CD4-positive, alpha-beta T cell (primary cell): ENCODE data around the gene B9D1. TPM values are rescaled to one million over a fixed set of nuclear protein-coding genes. Genes with fewer than 3 reads are reported as not detected.

Experiments
- ATAC-seq: fragments of 200-7000 bp; cut with Tn5 transposase; one replicate; pipeline ENCODE4 v1.10.0; 2022; ENCODE audit warnings: mild to moderate bottlenecking; ENCODE audit not compliant: poor library complexity
- CTCF ChIA-PET: fragments of 350-600 bp; sonication (Branson Sonifier 250); formaldehyde crosslinking; loops from one replicate; lab custom pipeline; 2021; ENCODE audit warnings: antibody characterized with exemption, inconsistent platforms; lab: Charles Lee
- POLR2A ChIA-PET: fragments of 350-600 bp; sonication (Branson Sonifier 250); formaldehyde crosslinking; loops from one replicate; lab custom pipeline; 2021; ENCODE audit warnings: antibody characterized with exemption, inconsistent platforms; lab: Charles Lee
- DNase-seq, 14 experiments: peaks; one replicate each; pipeline ENCODE4 v3.0.0-alpha.2; 2013 to 2020; ENCODE audit warnings: mixed read lengths in 2 of 14
- H3K27ac ChIP-seq, 2 donors: one replicate each; pipeline versions ENCODE4 v1.5.1 to v1.7.0; 2013; ENCODE audit warnings: low read length in 2 of 2, low read depth in 1 of 2, mild to moderate bottlenecking in 1 of 2
- H3K27me3 ChIP-seq, 2 experiments: 1 replicate in 1 of 2; 2 replicates in 1 of 2; pipeline versions ENCODE4 v1.6.1 to v1.7.0; 2013; ENCODE audit warnings: low read length in 2 of 2, control low read depth in 1 of 2, mild to moderate bottlenecking in 1 of 2, moderate library complexity in 1 of 2; ENCODE audit not compliant: insufficient read depth in 2 of 2, control insufficient read depth in 1 of 2
- H3K36me3 ChIP-seq: one replicate; pipeline ENCODE4 v1.6.1; 2013; ENCODE audit warnings: low read length, control low read depth; ENCODE audit not compliant: insufficient read depth
- H3K4me1 ChIP-seq: one replicate; pipeline ENCODE4 v1.6.1; 2013; ENCODE audit warnings: low read length, control low read depth; ENCODE audit not compliant: insufficient read depth
- H3K4me3 ChIP-seq: one replicate; pipeline ENCODE4 v1.5.1; 2013; ENCODE audit warnings: mild to moderate bottlenecking, low read length, moderate library complexity
- H3K9me3 ChIP-seq, 2 experiments: 1 replicate in 1 of 2; 2 replicates in 1 of 2; pipeline versions ENCODE4 v1.6.1 to v1.7.0; 2013; ENCODE audit warnings: low read length in 2 of 2, mild to moderate bottlenecking in 2 of 2, control low read depth in 1 of 2, moderate library complexity in 1 of 2; ENCODE audit not compliant: control insufficient read depth in 1 of 2, insufficient read depth in 1 of 2
- H3K27ac Mint-ChIP-seq: one replicate; pipeline ENCODE4 v1.8.0; 2020; ENCODE audit warnings: mixed read lengths
- H3K27me3 Mint-ChIP-seq: one replicate; pipeline ENCODE4 v1.8.0; 2021; ENCODE audit warnings: mixed read lengths
- H3K36me3 Mint-ChIP-seq: one replicate; pipeline ENCODE4 v1.8.0; 2021; ENCODE audit warnings: low read depth, mixed read lengths
- H3K4me1 Mint-ChIP-seq: one replicate; pipeline ENCODE4 v1.8.0; 2021; ENCODE audit warnings: low read depth, mixed read lengths
- H3K4me3 Mint-ChIP-seq: one replicate; pipeline ENCODE4 v1.8.0; 2020; ENCODE audit warnings: mild to moderate bottlenecking, mixed read lengths
- H3K9me3 Mint-ChIP-seq: one replicate; pipeline ENCODE4 v1.8.0; 2020; ENCODE audit warnings: mixed read lengths
- intact Hi-C, 2 experiments: fragments of 100-400 bp; cut with DNase I in 1 of 2; cut with micrococcal nuclease in 1 of 2; formaldehyde crosslinking; loops; one replicate each; pipeline versions ENCODE4 v1.15.1 to v1.9.0; 2023 to 2025; cut with DNase I, micrococcal nuclease
- total RNA-seq, 174 experiments: library from RNA in 2 of 174; stranded (reverse) in 2 of 174; gene quantifications; one replicate each; pipeline ENCODE4 v1.2.3 and lab custom pipeline; 2021 to 2026
- TF ChIP-seq, protein P1 (sequence below): fragments of 200-600 bp; IDR thresholded peaks from one replicate; pipeline ENCODE4 v1.8.0; 2022; ENCODE audit warnings: antibody characterized with exemption, mild to moderate bottlenecking

Gene B9D1
- total RNA-seq, 2 experiments from 2014 or later, result 0.66 to 0.73 TPM

DNA sequence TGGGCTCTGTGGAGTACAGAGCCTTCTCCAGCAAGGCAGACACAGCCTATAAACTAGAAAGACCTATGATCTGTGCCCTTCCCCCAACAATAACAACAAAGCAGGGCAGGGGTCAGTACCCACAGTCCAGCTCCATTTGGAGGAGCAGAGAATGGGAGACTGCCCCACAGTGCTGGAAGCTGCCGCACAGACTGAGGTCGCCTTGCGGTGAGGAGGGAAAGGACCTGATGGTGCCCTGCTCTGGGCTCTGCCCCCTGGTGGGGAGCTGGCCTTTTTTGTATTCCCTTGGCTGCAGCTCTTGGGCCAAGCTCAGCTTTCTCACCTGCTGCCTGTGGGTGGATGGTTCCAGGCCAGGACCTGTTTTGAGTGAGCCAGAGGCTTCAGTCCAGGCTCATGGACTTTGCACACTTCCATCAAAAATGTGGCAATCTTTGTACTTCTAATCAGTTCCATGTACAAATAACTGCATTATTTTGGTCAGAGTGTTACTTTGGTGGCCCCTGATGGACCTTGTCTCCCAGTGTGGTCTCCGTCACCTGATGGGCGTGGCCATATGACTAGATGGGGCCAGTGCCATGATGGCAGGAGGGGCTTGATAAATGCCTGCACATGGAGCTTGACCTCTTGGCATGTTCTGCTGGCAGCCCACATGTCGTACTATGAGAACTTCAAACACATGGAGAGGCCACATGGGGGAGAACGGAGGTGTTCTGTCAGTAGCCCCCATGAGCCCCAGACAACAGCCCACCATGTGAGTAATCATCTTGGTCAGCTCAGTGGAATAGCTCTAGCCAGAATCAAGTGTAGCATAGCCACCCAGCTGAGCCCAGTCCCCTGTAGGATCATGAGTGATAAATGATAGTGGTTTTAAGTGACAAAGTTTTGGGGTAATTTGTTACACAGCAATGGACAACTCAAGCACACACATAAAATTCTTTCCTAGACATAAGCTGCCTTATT lies 24.2 kb downstream of the B9D1 start:
- H3K27me3 Mint-ChIP-seq, result peaks cover 44% of the 10 kb centered on the region
- H3K4me1 Mint-ChIP-seq, result no peaks in the 10 kb centered on the region
- no peaks in the 10 kb centered on the region for H3K36me3 Mint-ChIP-seq
- H3K27ac Mint-ChIP-seq, result no peak overlapping the region
- Histone ChIP-seq H3K4me3 (no peak overlapping the region), H3K4me1 (no peaks in the 10 kb centered on the region), H3K27ac (no peak overlapping the region), H3K36me3 (no peaks in the 10 kb centered on the region), H3K27me3 (peaks cover 5 to 9% of the 10 kb centered on the region in 2 experiments), H3K9me3 (no peaks in the 10 kb centered on the region)
- DNase-seq (peak; percentile 50 to 83 (median 60)), ATAC-seq (peak; percentile 91)
- ChIA-PET POLR2A (interaction anchor here (1.2 kb wide), 1 partner anchor 118 kb away, joined by 3 read pairs; no protein-coding TSS in a partner anchor), CTCF (interaction anchor here (0.6 to 1.3 kb wide), 6 partner anchors 21 to 108 kb away, joined by 3 to 4 read pairs (median 3); no protein-coding TSS in a partner anchor)
- intact Hi-C loops, result no loop called here
- H3K9me3 Mint-ChIP-seq, result no peaks in the 10 kb centered on the region
- TF ChIP-seq, protein P1, sequence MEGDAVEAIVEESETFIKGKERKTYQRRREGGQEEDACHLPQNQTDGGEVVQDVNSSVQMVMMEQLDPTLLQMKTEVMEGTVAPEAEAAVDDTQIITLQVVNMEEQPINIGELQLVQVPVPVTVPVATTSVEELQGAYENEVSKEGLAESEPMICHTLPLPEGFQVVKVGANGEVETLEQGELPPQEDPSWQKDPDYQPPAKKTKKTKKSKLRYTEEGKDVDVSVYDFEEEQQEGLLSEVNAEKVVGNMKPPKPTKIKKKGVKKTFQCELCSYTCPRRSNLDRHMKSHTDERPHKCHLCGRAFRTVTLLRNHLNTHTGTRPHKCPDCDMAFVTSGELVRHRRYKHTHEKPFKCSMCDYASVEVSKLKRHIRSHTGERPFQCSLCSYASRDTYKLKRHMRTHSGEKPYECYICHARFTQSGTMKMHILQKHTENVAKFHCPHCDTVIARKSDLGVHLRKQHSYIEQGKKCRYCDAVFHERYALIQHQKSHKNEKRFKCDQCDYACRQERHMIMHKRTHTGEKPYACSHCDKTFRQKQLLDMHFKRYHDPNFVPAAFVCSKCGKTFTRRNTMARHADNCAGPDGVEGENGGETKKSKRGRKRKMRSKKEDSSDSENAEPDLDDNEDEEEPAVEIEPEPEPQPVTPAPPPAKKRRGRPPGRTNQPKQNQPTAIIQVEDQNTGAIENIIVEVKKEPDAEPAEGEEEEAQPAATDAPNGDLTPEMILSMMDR, result peak; percentile 67
- no peak overlapping the region for H3K4me3 Mint-ChIP-seq

DNA sequence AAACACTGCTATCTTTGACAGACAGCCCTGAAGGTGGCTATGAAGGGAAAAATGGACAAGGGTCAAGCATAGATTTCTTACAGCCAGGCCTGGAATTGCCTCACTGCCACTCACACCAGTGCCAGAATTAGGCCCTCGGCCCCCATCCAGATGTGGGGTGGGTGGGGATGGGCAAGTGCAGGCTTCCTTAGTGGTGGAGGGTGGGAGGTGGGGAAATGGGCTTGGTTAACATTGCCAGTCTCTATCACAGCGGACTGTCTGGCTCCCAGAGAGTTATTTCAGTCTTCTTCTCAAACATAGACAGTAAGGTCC lies 24.9 kb downstream of the B9D1 start:
- CTCF ChIA-PET, result interaction anchor here (1.0 to 1.3 kb wide), 5 partner anchors 22 to 109 kb away, joined by 3 to 4 read pairs (median 3); no protein-coding TSS in a partner anchor
- H3K27ac Mint-ChIP-seq, result no peak overlapping the region
- H3K4me3 ChIP-seq, result no peak overlapping the region
- DNase-seq (peak in 1 of 14 experiments; percentile 6), ATAC-seq (peak; percentile 21)
- no peaks in the 10 kb centered on the region for H3K36me3 ChIP-seq
- H3K9me3 Mint-ChIP-seq, result no peaks in the 10 kb centered on the region
- POLR2A ChIA-PET, result no interaction called here
- H3K27ac ChIP-seq, result no peak overlapping the region
- no peak overlapping the region for H3K4me3 Mint-ChIP-seq
- H3K4me1 ChIP-seq, result no peaks in the 10 kb centered on the region
- TF ChIP-seq, protein P1, result no peak
- intact Hi-C loops, result no loop called here
- no peaks in the 10 kb centered on the region for H3K36me3 Mint-ChIP-seq
- H3K9me3 ChIP-seq, result no peaks in the 10 kb centered on the region
- no peaks in the 10 kb centered on the region for H3K4me1 Mint-ChIP-seq
- peaks cover 5 to 9% of the 10 kb centered on the region in 2 experiments for H3K27me3 ChIP-seq
- H3K27me3 Mint-ChIP-seq, result peaks cover 44% of the 10 kb centered on the region

DNA sequence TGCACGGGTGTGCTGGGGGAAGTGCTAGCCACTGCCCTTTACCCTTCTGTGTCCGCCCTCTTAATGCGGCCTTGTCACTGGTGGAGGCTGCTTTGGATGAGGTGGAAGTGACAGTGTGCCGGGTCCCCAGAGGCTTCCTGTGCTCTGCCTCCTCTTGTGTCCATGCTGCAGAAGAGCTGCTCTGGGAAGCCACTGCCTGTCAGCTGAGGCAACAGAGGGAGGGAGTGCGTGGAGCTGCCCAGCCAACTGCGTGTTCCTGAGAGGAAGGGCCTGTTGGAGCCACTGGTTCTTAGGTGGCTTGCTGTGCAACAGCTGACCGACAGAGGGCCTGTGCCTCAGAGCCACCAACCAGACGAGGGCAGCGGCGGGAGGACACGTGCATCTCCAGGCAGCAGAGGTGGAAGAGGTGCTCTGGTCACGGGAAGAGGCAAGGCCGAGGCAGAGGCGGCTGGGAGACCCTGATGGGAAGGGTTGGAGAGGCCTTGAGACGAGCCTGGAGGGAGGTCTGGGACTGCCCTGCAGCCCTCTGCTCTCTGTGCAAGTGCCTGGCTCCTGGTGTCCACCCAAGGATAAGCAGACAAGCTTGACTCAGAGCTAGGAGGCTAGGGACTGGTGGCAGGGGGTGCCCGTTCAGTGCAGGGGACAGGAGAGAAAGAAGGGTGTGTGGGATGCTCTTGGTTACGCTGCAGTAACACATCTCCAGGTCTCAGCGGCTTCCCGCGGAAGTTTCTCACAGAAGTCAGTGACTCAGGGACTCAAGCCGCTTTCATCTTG lies 25.4 kb downstream of the B9D1 start:
- Mint-ChIP-seq H3K4me3 (no peak overlapping the region), H3K27ac (no peak overlapping the region), H3K4me1 (no peaks in the 10 kb centered on the region), H3K9me3 (no peaks in the 10 kb centered on the region), H3K27me3 (peaks cover 43% of the 10 kb centered on the region), H3K36me3 (no peaks in the 10 kb centered on the region)
- peak in 1 of 14 experiments; percentile 13 for DNase-seq
- H3K9me3 ChIP-seq, result no peaks in the 10 kb centered on the region
- H3K4me1 ChIP-seq, result no peaks in the 10 kb centered on the region
- no peak overlapping the region for H3K4me3 ChIP-seq
- H3K27ac ChIP-seq, result no peak overlapping the region
- no peaks in the 10 kb centered on the region for H3K36me3 ChIP-seq
- CTCF ChIA-PET, result interaction anchor here (1.0 to 1.3 kb wide), 4 partner anchors 23 to 110 kb away, joined by 3 to 4 read pairs (median 3); no protein-coding TSS in a partner anchor
- POLR2A ChIA-PET, result no interaction called here
- intact Hi-C loops, result no loop called here
- ATAC-seq, result no peak
- TF ChIP-seq, protein P1, result no peak
- H3K27me3 ChIP-seq, result peaks cover 5 to 9% of the 10 kb centered on the region in 2 experiments
